Chondrocyte (in vitro differentiated cells): ENCODE data around the gene HDGF. TPM values are rescaled to one million over a fixed set of nuclear protein-coding genes. Genes with fewer than 3 reads are reported as not detected.

Experiments
- DNase-seq: peaks from one replicate; pipeline ENCODE4 v3.0.0; 2021; ENCODE audit warnings: mixed read lengths, low spot score
- H3K27ac Mint-ChIP-seq: one replicate; pipeline ENCODE4 v1.8.0; 2021; ENCODE audit warnings: mild to moderate bottlenecking, moderate library complexity, mixed read lengths; ENCODE audit not compliant: unreplicated experiment
- H3K27me3 Mint-ChIP-seq: 2 replicates; pipeline ENCODE4 v1.8.0; 2021; ENCODE audit warnings: low read depth, mixed read lengths
- H3K36me3 Mint-ChIP-seq: 2 replicates; pipeline ENCODE4 v1.8.0; 2021; ENCODE audit warnings: low read depth, mixed read lengths
- H3K4me1 Mint-ChIP-seq: 2 replicates; pipeline ENCODE4 v1.8.0; 2021; ENCODE audit warnings: low read depth, mild to moderate bottlenecking, mixed read lengths
- H3K4me3 Mint-ChIP-seq: one replicate; pipeline ENCODE4 v1.8.0; 2021; ENCODE audit warnings: mild to moderate bottlenecking, moderate library complexity, mixed read lengths; ENCODE audit not compliant: unreplicated experiment
- H3K9me3 Mint-ChIP-seq: 2 replicates; pipeline ENCODE4 v1.8.0; 2021; ENCODE audit warnings: low read depth, mixed read lengths
- CTCF ChIP-seq: fragments of 200-600 bp; sonication (generic); IDR thresholded peaks from 2 replicates; pipeline ENCODE4 v1.5.0; 2021; ENCODE audit warnings: antibody characterized with exemption, mild to moderate bottlenecking, moderate library complexity
- total RNA-seq: library from RNA; stranded (reverse); gene quantifications from 3 replicates; pipeline ENCODE4 v1.2.1, GENCODE V29; 2021

HDGF gene
- total RNA-seq, 1 donor from 2014 or later, result 136 TPM

- H3K27ac Mint-ChIP-seq, result peak overlapping the region; percentile 53
- no peak overlapping the region for H3K4me3 Mint-ChIP-seq
- no peak for TF ChIP-seq CTCF
- H3K4me1 Mint-ChIP-seq, result peaks cover 70% of the 10 kb centered on the region
- H3K36me3 Mint-ChIP-seq, result peaks cover 9% of the 10 kb centered on the region
- no peaks in the 10 kb centered on the region for H3K9me3 Mint-ChIP-seq
- no peak for DNase-seq
- no peaks in the 10 kb centered on the region for H3K27me3 Mint-ChIP-seq
Observed at GRCh38 chr1:156772728-156773497, 21.4 kb upstream of the HDGF start.

GRCh38 chr1:156772222-156772621 lies 20.7 kb upstream of the HDGF start:
- Mint-ChIP-seq H3K27ac (no peak overlapping the region), H3K4me1 (peaks cover 64% of the 10 kb centered on the region), H3K27me3 (no peaks in the 10 kb centered on the region), H3K9me3 (no peaks in the 10 kb centered on the region), H3K4me3 (no peak overlapping the region), H3K36me3 (peaks cover 9% of the 10 kb centered on the region)
- no peak for DNase-seq
- no peak for TF ChIP-seq CTCF

- TF ChIP-seq CTCF, result no peak
- Mint-ChIP-seq H3K27me3 (no peaks in the 10 kb centered on the region), H3K27ac (peak overlapping the region; percentile 64), H3K4me1 (peaks cover 48% of the 10 kb centered on the region), H3K36me3 (peaks cover 8% of the 10 kb centered on the region), H3K4me3 (no peak overlapping the region), H3K9me3 (no peaks in the 10 kb centered on the region)
- no peak for DNase-seq
Observed at GRCh38 chr1:156768610-156769295, 17.3 kb upstream of the HDGF start.

- TF ChIP-seq CTCF, result no peak
- no peaks in the 10 kb centered on the region for H3K27me3 Mint-ChIP-seq
Observed at GRCh38 chr1:156767879-156768604, 16.6 kb upstream of the HDGF start.

More at GRCh38 chr1:156767879-156768604, 16.6 kb upstream of the HDGF start:
- DNase-seq, result no peak
- Mint-ChIP-seq H3K4me3 (no peak overlapping the region), H3K9me3 (no peaks in the 10 kb centered on the region), H3K36me3 (peaks cover 6% of the 10 kb centered on the region), H3K4me1 (peaks cover 41% of the 10 kb centered on the region), H3K27ac (no peak overlapping the region)
